NCI-H510A treated with DMSO at 0.1 percent for 48 hours (cell line): ENCODE measurements around the gene ERN1.

Experiments
- DNase-seq: peaks from one replicate; lab custom pipeline; 2025; lab: John Stamatoyannopoulos, UW

Gene ERN1

DNA sequence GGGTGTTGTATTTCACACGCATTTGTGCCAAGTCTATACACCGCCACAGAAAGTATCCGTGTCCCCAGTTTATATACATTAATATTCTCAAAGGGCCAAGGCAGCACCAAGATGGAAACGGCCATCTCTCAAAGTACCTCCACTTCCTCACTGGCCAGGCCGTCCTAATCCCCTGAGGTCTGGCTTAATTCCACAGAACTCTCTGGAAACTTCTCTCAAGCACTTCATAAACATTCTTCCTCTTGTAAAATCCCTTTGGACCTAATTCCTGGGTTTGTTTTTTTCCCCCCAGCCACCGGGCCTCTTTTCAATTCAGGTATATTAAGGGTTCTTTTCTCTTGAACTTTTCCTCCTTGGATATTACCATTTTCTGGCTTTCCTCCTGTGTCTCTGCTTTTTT is 5.1 kb upstream of the ERN1 start:
- DNase-seq, result no peak

DNA sequence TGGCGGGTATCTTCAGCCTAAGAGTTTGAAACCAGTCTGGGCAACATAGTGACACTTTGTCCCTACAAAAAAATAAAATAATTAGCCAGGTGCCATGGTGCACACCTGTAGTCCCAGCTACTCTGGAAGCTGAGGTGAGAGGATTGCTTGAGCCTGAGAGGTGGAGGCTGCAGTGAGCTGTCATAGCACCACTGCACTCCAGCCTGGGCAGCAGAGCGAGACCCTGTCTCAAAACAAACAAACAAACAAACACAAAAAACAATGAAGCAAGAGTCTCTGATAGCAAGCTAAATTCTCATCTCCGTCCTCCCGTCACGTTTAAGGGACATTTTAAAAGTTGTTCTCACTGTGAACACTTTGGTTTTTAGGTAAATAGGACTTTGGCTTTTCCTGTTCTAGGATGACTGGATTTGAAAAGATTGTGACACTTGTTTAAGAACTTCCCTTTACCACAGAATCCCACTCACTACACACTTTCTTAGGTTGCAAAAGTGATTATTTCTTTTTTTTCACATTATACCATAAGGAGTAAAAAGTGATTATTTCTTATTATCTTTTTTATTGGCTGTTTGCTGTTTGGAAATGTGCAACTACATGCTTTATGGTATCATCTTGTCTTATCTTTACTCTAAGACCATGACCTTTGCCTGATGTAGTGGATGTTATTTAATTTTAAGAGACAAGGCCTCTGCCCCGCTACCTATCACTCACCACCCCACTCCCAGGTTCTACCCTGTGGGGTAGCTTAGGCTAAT is 4.4 kb upstream of the ERN1 start:
- DNase-seq, result no peak

DNA sequence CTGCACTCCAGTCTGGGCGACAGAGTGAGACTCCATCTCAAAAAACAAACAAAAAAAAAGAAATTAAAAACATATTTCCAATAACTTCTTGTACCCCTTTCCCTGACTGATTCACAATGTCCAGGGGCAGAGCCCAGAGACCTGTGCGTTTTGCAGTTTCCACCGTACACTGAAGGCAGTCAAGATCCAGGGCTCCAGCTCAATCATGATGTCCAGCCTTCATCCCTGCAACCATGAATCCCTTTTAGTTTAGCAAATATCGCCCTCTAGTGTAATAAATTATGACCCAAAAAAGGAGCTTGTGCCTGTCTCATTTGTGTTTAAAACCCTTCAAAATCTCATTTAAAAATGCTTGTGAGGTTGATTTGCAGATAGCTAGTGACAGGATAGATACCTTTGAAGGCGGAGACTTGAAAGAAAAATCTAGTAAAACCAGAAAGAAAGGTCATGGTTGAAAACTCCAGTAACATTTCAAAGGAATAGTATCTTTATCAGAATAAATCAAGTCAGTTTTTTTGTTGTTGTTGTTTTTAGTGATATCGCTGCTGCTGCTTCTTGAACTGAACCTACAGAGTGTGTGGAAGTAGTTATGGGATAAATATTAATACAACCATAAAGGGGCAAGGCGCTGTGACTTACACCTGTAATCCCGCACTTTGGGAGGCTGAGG is 3.7 kb upstream of the ERN1 start:
- peak; percentile 95 for DNase-seq

DNA sequence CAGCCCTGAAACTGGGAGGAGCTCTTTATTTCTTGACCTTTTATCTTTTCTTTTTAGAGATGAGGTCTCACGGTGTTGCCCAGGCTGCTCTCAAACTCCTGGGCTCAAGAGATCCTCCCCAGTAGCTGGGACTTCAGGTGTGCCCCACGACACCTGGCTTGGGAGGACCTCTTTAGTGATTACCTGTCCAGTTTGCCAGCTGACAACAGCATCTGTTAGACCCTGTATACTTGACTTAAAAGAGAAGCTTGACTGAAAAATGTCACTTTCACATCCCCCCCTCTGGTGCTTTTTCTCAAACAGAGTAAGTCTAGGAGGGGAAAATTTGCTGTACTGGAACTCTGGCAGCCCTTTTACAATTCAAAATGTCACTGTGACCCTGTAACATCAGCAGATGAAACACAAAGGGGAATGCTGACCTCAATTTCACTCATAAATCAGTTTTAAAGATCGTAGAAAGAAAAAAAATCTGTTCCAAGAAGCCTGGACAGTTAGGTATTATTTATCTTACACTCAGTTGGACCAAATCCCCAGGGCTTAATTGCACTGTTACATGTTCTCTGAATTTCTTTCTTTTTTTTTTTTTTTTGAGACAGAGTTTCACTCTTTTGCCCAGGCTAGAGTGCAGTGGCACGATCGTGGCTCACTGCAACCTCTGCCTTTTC is 1.8 kb upstream of the ERN1 start:
- DNase-seq, result no peak

DNA sequence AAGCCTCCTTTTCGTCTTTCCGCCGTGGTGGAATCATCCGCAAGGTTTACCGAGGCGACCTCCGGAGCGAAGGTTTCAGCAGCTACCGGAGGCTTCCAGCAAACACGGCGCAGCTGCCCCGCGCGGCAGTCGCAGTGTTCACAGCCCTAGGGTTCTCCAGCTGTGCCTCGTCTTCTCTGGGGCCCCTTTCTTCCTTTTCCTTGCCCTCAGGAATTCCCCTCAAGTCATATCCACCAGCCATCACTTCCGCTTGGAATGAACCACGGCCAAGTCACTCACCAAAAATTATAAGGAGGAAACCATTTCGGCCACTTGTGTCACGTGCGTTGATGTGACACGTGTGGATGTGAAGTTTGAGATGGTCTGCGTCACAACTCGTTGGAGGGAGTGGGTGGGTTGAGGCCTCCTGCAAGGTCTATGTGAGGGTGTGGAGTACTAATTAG is 636 bp upstream of the ERN1 start:
- no peak for DNase-seq

DNA sequence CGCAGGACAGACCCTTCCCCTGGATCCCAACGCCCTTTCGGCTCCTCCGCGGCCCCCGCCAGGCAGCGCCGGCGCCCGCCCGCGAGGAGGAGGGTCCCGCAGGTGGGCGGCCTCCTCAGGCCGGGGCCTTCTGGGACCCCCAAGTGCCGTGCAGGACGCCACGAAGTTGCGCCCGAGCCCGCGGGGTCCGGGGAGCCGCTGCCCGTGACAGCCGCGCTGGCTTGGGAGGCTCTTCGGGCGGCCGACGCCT is 504 bp downstream of the ERN1 start:
- DNase-seq, result no peak

DNA sequence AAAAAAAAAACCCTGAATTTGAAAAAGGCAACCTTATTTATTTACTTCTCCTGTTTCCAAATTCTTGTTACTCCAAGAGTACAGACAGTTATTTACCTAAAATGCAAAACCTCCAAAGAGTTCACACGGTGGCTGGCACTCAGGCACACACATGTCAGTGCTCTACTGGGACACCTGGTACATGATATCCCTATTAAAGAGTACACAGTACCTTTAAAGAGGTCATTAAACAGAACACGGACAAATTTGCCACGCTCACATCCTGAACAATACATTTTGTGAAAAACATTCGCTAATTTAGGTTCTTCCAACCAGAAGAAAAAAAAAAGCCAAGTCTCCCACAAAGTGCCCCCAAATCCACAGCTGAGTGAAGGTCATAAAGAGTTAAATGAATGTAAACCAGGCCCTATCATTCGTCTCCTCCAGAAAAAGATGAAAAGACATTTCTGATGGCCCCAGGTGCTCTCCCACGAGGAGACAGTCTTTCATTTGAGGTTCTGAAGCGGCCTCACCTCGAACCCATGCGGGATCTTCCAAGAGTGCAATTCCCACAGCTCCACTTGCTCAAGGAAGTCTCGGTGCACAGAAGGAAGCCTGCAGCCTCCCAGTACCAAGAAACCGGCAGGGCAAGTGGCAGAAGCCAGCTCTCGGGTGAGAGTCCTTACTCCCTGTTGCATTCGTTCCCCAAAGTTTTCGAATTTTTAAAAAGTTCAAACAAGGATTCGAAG is 993 bp downstream of the ERN1 start:
- peak; percentile 34 for DNase-seq

DNA sequence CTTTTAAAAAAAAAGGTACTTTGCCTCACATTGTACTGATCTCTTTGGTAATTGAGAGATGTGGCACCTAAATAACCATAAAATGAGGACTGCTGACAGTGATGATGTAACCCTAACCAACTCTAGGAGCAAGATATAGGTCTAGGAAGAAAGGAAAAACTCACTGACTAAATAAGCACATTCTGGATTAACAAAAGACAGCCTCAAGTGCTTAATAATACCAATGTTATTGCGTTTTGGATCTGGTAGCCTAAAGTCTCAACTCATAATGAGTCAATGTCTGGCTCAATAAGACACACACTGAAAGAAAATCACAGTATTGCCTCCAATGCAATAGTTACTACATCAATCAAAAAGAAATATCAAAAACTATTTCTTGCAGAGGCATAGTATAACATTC is 3.0 kb downstream of the ERN1 start:
- DNase-seq, result no peak

DNA sequence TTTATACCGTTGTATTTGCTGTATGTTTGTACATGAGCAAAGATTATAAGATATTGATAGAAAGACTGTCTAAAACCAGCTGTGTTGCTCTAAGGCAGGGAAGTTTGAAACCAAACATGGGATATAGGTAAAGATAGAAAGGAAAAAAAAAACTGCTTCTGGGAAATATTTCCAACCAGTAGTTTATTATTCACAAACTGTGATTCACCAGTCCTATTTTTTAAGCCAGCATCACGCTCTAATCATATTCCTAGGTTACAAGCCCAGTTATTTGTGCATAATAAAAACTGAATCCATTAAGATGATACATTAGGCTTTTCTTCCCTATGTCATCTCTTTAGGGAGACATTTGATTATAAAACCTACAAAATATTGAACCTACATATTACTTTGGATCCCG is 4.0 kb downstream of the ERN1 start:
- no peak for DNase-seq

DNA sequence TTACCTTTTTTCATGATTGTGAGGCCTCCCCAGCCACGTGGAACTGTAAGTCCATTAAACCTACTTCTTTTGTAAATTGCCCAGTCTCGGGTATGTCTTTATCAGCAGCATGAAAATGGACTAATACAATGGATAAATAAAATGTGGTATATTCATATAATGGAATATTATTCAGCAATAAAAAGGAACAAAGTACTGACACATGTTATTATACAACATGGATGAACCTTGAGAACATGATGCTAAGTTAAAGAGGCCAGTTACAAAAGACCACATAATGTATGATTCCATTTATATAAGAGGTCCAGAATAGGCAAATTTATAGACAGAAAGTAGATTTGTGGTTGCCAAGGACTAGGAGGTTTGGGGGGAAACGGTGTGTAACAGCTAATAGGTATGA is 5.3 kb downstream of the ERN1 start:
- DNase-seq, result no peak

DNA sequence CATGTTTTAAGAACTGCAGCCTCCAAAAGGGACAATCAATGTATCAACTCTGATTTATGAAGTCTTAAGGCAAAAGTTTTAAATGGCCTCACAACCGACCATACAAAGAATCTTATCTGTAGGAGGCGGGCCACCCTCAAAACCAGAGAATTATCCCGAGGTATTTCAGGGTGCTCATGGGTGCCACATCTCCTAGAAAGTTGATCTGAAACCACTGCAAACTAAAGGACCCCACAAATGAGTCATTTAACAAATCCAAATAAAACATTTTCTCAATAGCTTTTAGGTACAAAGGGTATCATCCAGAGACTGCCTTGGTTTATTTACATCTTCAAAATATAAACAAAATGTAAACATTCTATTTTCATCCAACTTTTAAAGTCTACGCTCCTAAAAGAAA is 6.8 kb downstream of the ERN1 start:
- no peak for DNase-seq

DNA sequence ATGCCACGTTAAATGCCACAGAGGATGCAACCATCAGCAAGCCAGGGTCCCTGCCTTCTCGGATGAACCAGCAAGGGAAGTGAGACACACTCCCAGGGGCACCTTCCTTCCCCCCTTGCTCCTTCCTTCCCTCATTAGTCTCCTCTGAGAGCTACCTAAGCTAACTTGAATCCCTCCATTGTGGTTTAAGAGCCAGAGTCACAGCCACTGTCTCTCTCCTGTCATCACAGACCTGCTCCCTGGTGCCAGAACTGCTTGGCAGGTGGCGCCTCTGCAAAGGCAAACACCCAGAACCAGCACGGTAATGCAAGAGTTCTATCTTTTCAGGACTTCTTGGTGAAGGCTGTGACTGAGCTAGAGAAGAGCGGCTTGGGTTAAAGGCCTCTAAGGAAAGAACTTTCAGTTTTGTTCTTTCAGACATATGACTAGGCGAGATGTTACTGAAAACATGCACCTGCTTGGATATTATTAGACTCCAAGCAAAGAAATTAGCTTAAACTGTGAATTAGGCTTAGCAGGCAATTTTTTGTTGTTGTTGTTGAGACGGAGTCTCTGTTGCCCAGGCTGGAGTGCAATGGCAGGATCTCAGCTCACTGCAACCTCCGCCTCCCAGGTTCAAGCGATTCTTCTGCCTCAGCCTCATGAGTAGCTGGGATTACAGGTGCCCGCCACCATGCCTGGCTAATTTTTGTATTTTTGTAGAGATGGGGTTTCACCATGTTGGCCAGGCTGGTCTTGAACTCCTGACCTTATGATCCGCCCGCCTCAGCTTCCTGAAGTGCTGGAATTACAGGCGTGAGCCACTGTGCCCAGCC is 8.8 kb downstream of the ERN1 start:
- DNase-seq, result peak; percentile 67

DNA sequence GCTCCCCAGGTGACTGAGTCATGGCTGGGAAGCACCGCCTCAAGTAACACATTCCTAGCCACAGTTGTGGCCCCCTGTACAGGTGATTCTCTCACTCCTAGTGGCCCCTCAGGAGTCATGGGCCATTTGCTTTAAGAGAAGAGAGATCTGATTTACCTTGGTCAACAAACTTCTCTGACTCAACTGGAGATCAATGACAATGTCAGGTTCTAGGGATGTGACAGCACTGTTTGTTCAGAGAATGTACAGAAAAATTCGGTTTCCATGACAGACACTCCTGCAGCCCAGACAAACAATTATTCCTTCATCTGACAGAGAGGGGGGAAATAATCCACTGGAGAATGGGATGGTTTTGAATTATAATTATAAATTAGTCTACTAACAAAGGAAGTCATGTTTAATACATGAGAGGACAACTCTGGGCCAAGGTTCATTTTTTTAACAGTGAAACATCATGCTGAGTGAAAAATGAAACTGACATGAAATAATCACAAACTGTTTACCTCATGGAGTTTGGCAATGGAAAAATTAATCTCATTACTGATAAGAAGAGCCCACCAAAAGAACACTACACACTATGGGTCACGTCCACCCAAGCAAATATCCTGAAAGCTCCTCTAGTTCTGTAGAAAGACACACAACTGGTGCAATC is 9.7 kb downstream of the ERN1 start:
- peak; percentile 41 for DNase-seq

DNA sequence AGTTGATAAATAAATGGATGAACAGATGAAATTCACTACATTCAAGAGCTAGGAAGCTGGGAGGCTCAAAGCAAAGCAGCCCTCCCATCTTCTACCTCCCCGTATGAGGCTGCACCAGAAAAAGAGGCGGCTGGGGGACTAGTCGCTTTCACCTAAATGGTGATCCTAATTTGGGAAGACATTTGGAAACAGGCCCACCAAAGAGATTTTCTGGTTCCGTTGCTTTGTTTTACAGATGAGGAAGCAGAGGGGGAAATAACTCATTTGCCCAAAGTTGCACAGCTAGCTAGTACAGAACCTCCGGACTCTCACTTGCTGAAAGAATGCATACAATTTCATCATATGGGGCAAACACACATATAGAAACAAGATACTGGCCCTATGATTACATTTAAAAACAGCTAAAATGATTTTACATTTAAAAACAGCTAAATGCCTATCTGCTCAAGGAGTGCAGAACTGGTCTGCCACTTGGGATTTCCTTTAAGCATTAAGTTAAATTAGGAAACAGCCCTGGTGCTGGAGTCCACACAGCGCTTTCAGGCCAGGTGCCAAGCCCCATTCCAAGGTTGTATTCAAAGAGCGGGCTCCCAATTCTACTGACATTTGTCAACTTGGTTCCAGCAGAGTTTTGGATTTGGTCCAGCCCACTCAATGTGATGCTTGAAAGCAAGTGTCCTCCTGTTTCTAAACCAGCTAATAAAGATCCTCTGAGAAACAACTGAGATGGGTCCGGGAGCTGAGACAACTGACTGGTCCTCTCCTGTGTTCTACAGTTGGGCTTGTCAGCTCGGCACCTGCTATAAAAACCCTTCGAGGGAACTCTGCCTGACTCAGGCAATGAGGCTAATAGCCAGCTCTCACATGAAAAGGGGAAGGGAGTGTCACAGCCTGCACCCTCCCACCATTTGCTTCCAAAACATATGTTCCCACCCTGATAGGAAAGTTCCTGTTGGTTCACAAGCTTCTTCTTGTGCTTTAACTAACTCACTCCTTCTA is 11.7 kb downstream of the ERN1 start:
- no peak for DNase-seq

DNA sequence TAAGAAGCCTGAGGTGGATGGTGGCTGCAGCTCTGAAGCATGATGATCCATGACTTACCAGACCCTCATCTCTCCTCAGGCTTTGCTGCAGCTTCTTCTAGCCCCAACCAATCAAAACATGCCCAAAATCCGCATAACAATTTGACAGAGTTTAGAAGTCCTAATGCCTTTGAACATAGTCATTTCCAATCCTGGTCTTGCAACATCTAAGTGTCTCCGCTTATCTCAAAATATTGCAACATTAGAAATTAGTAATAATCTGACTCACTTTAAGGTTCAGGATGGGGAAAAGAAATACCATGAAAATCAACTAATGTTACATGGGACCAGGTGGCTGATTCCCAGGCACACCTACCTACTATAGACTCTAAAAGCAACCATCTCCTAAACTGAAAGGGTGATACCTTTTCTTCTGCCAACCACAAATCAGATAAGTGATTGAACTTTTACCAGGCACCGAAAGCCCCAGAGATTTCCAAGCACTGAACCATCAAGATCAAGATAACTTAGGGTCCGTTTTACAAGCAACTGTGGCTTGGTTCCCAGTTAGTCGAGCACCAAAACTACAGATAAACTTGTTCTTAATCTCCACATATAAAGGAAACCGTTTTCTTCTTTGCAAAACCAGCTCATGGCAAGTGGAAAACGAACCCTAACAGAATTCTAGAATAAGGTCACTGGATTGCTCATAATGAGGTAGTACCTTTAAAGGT is 14.0 kb downstream of the ERN1 start:
- no peak for DNase-seq

DNA sequence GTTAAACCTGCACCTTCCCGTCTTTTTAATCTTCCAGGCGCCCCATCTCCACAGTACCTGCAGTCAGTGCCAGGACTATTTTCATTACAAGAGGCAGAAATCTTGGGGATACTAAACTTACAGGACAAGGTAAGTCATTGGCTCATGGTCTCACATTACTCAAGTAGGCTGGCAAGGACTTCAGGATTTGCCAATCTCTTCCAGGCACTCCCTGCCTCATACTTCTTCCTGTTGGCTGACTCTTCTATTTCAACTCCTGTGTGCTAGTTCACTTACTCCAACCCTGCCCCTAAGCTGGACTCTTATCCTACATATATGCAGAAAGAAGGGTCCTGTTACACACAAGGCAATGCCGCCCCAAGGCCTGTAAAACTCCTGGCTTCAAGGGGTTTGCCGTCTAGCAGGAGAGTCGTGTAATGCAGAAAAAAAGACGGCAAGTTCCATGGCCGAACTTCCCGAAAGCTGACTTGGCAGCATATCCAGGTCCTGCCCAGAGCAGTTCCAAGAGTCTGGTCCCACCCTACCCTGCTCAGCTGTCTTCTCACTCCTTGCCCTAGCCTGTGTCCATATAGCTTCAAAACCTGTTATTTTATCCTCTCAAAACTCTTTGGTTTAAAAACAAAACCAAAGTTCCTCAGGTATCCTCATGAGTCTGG is 14.8 kb downstream of the ERN1 start:
- no peak for DNase-seq

DNA sequence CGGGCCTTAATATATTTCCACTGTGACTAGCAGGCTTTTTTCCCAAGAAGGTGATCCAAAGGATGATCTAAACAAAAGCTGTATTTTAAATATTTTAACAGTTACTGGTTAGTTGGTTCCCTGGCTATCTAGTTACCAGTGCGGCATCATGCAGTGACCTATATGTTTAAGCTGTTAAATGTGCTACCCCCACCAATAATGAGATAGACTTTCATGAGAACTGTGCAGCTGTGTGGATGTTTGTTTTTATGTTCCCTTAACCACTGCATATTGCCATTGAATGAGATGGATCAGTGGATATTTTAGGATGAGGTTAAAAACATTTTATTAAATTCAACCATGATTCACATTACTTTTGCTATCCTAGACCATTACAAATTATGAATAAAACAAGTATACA is 16.9 kb downstream of the ERN1 start:
- no peak for DNase-seq

DNA sequence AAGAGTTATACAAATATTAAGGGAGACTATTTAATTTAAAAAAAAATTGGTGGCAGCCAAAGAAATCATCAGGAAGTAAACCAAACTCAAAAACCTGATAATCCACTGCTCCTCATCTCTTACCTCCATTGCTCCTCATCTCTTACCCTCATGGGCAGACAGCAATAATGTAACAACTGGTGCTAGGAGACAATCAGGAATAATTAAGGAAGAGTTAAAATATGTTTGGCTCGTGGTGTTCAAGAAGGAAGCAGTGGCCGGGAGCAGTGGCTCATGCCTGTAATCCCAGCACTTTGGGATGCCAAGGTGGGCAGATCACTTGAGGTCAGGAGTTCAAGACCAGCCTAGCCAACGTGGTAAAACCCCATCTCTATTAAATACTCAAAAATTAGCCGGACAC is 18.1 kb downstream of the ERN1 start:
- DNase-seq, result no peak
